Activated CD8-positive, alpha-beta memory T cell treated with anti-CD3 and anti-CD28 coated beads, Interleukin-2, amount 50 U/mL, for 1 hour (primary cell): Measurements from ENCODE around the gene ST8SIA4.

Experiments used
- DNase-seq: peaks from one replicate; pipeline ENCODE4 v3.0.0-alpha.2; 2020; ENCODE audit errors: extremely low read depth

ST8SIA4 gene, protein sequence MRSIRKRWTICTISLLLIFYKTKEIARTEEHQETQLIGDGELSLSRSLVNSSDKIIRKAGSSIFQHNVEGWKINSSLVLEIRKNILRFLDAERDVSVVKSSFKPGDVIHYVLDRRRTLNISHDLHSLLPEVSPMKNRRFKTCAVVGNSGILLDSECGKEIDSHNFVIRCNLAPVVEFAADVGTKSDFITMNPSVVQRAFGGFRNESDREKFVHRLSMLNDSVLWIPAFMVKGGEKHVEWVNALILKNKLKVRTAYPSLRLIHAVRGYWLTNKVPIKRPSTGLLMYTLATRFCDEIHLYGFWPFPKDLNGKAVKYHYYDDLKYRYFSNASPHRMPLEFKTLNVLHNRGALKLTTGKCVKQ

DNA sequence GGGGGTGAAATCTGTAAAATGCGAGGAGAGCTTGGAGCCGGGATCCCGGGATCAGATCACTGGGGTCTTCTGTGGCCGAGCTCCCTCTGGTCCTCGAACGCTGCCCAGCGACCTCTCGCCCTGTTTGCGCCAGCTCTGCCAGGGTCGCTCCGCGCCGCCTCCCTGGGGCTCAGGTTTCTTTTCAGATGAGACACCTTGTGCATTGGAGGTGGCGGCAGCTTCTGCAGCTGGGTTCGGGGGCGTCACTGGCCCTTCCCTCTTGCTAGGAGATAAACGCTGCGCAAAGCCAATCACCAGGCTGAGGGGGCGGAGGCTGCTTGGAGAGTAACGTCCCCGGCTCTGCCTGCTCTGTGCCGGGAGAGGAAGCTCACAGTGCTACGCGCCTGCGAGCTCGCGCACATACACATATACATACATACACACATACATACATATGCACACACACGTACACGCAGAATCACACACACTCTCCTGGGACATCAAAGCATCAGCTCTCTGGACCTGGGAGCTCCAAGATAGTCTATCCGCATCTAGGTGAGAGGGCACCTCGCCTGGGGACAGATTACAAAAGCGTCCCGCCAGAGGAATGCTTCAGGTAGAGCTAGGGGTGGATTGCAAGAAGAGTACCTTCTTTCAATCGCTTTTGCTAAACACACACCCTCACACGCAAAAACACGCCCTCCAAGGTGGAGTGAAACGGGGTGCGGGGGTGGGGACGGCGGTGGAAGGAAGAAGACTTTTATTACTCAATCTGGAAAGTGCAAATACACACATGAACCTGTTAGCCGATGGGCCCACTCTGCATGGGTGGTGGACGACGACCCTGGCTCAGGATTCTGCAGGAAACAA, at the start of gene ST8SIA4:
TSS of gene ST8SIA4 (minus strand) at position 244 of the 849 bp plus-strand sequence. CDS start 327 bp downstream, outside the sequence.
- peak; percentile 81 for DNase-seq

DNA sequence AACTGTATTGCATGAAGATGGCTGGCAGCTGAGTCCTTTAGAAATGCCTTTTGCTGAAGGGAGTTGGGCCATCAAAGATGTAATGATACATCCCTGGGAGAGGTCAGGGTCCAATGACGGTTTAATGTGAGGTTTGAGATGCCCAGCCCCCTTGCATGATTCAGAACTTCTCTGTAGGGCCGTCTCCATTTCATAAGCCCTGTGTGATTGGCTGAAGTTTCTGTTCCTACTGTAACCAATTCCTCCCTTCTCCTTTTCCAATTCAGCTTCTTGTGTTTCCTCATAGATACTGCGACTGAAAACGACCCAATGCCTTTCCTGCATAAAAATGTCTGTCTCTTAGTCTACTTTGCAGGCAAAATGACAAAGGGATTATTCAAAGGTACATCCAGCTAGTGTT, 47.9 kb upstream of the ST8SIA4 start:
- DNase-seq = no peak

DNA sequence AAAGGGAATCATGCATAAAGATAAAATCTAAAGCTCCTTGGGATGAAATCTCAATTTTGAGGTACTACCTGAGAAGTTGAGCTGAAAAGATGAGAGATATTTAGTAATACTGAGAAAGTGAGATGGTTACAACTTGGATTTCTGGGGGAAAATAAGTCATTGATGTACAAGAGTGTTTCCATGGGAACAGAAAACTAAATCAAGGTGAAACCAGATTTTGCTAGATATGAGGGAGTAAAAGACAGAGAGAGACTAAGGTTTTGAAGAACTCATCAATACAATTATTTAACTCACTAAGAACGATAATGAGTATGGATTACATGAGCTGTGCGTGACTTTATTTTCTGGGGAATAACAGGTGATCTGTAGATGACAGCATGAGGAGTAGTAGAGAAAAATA, 10.2 kb upstream of the ST8SIA4 start:
- DNase-seq = no peak

DNA sequence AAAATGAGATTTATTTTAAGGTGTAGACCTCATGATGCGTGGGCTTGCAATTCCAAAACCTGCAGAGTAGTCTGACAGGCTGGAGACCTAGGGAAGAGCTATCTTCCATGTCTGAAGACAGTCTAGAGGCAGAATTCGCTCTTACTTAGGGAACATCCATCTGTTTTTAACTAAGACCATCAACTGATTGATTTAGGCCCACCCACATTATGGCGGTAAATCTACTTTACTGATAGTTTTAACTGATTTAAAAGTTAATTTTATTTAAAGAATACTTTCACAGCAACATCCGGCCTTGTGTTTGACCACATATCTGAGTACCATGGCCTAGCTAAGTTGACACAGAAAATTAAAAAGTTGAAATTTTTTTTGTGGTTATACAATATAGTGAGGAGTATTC, 6.0 kb upstream of the ST8SIA4 start:
- no peak for DNase-seq

DNA sequence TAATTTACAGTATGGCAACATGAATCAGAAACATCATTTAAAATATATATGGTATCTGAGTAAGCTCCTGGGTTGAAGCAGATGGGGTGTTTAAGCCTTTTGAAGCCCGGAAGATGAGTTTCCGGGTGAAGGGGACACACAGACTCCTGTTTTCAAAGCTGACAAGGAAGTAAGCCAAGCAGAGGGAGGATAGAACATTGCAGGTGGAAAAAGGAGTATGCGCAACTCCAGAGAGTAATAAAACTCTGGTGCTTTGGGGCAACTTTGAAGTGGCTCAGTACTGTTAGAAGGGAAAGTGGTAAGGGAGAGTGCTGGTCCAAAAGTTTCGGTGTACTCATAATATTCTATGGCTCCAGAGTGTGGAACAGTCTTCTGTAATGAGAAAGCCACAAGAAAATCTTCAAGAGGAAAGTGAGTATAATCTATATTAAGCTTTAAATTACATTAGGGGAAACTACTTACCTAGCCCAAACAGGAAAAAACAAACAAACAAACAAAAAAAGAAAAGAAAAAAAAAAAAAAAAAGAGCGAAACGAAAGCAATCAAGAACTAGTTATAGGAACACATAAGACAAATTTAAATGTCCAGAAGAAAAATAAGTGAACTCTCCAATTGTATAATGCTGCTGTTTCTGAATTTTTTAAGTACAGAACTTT, 2.3 kb upstream of the ST8SIA4 start:
- DNase-seq = no peak

DNA sequence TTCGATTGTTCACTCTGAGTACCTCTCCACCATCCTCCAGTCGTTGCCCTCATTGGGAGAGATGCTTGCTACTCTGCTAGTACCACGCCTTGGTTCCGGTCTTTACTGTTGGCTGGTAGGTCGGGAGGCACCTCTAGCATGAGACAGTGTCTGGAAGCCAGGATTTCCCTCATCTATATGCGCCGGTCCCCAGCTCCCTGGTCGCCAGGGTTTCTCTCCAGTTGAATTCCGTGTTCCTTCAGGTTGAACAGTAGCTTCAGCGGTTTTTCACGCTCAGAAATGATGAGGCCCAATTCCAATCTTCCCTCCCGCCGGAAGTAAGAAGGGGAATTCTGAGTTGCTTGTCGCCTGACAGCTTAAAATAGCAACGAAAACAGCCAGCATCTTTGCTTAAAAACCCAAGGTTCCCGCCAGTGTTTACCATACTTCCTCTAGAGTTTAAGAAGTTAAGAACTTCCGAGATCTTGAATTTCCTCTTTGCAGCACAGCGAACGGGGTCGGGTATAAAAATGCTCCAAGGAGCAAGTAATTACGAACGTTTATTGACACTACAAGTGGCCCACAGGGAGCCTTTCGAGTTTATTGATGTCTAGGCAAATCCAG, 1.3 kb upstream of the ST8SIA4 start:
- no peak for DNase-seq

DNA sequence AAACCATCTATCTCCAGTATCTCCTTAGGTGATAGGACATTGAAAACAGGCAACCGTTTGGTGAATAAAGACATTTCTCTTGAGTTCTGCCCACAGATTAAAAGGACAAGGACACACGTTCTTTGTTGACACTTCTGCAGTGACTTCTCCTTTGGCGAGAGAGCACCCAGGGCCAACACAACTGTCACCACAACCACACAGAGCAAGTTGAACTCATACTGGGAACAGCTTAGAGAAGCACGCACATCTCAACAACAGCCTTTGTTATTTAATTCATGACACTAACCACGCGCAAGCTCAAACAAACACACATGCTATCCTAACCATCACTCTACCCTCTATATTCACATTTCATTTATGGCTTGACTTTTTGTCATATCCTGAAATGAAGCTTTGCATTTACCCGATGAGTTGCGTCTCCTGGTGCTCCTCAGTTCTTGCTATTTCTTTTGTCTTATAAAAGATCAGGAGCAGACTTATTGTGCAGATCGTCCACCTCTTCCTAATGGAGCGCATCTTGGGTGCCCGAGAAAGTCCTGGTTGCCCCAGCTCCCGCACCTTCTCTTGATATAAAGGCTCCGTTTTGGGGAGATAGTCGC, 543 bp downstream of the ST8SIA4 start:
- DNase-seq = no peak

DNA sequence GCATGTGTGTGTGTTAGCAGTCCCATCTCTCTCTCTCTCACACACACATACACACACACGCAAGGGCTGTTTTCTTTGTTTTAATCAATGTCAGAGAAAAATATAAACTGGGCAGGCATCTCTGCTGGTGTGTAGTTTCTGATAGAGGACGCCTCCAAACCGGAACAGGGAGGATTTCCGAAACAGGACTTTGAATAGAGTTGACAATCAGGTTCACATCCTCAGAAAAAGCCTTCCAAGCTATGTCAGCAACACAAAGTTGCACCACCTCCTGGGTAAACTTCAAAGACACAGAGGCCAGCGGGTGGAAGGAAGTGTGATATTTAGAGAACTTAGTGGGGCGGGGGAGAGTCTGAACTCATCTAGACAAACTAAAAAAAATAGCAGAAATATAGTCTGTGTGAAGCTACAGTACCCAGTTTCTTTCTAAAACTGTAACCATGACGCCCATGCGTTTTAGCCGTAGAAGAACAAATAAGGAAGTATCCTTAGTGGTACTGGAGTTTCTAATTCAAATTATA, 1.2 kb downstream of the ST8SIA4 start:
- DNase-seq = no peak

DNA sequence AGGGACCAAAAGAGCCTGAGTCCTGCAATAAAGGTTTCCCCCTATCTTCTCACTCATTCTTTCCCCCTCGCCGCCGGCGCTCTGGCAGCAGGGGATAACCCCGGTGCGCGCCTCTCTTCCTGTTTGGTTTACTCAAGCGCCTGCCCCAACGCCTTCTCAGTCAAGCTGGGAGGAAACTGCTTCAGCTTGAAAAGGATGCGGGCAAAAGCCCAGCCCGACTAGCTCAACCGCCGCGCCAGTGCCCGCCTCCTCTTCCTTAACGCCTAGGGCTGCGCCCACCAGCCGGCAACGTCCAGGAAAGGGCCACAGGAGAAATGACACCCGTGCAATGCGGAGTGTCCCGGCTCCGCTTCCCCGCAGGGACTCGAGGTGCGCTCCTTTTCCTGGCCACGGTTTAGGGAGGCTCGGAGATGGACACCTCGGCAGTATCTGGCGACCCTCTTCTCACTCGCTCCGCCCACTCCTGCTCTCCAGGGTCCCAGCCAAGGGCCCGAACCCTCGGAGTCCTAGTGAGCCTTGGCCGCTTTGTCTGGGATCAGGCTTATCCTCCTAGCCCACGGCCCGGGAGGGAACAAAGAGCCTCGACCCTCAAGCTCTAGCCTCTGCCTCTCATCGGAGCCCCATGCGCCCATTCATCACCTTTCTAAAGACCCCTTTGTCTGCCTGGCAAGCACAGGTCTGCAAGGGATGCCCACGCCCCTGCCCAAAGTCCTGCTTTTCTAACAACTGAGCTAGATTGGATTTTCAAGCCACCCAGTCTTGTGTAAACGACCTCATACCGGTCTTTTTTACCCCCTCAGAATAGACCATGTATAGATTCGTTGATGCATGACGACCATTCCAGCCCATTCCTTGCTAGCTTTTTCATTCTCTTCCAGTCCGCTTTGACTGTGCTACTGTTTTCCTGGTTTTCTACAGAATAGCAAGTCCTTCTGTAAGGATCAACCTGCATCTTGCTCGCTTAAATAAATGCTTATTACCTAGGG, 2.0 kb downstream of the ST8SIA4 start:
- DNase-seq = peak; percentile 82

DNA sequence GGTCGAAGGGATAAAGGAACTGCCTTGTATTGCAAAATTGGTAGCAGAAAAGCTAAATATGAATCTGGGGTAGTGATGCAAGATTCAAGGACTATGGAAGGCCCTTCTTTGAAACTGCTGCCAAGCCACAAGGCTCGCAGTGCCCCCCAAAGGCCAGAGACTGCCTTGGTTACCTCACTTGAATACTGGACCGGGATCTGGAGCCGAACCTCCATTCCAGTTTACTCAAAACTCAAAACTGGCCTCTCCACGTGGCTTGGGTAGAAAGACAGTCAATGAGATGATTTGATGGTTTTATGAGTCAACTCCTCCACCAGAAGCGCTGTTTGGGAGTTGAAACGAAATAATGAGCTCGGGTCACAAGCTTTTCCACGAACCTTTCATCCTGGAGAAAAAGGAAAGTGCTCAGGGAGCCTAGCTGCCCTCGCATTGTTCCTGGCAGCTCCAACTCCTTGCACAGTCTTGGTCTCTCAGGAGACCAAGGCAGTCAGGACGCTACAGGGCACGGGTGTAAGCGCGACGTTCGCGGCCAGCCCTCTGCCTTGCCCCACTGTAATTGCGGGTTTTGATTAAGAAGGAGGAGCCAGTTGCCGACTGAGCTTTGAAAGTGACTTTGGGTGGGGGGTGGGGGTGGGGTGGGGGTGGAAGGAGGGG, 2.8 kb downstream of the ST8SIA4 start:
- no peak for DNase-seq

DNA sequence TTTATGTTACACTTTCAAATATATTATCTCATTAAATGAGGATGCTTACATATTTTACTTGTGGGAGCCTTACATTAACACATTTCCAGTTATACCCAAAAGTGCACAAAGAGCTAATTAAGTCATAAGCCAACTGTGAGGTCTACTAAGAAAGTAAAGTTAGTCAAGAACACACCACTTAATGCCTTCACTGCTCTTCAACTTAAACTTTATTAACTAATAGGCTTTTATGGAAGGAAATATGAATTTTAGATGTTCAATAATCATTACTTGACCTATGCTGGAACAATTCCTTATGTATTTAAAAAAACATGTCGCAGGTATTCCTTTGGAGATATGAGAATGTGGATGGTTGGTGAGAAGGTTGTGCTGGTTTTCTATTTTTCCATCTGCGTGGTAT, 3.4 kb downstream of the ST8SIA4 start:
- DNase-seq = no peak

DNA sequence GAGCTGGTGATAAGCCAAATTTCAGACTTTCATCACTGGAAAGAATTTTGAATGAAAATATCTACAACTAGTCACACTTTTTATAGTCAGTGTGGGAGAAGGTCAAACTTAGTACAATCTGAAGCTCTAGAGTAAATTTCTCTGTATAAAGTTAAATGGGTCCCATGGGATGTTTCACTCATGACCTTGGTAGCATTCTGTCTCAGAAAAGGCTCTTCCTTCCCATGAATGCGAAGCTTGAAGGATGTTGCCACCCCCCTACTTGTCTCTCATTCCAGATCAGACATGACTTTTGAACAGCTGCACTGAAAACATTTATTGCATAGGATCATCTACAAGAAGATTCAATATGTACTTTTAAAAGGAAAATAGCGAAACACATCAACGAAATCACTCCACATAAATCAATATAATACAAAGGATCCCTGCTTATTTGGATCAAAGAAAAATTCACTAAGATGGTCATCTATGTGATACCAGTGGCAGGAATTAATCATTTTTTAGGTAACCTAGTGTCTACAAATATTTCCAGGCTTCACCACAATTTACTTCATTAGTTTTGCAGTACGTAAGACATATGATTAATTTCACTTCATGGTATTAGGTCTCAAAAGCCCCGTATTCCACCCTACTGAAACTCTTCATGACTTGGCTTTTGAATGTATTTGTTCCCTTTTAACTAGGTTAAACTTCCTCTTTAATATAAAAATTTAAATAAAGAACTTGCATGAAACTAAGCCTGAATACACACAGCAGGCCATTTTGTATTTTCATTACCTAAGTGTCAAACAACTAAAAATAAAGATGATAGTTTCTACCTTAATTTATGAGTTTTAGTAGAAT, 4.4 kb downstream of the ST8SIA4 start:
- no peak for DNase-seq

DNA sequence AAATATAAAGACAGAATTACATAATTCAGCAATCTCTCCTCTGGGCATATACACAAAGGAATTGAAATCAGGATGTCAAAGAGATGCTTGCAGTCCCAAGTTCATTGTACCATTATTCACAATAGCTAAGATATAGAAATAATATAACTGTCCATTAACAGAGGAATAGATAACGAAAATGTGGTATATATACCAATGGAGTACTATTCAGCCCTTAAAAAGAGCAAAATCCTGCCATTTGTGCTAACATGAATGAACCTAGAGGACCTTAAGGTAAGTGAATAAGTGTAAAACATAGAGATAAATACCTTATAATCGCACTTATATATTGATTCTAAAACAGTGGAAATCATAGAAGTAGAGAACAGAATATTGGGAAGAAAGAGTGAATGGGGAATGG, 7.0 kb downstream of the ST8SIA4 start:
- no peak for DNase-seq

DNA sequence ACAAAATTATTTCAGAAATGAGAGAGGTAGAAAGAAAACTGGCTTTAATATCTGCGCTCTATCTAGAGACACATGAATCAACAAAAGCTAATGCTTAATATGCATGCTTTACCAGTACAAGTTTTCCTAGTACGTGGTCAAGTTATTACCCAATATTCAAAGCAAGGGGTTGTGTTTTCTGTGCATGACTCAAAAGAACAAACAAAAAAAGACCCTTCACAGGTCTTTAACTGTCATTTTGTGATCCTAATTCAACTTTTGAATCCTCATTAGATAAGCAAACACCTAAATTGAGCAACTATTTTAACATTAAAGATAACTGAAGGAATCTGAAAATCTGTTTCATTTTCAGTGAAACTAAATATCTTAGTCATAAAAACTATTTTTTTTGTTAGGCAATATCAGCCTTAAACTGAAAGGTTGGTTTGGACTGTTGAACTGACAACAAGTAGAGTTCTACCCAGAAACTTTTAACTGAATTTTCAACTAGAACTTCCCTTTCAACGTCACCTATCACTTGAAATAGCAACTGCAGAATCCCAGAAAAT, 12.5 kb downstream of the ST8SIA4 start:
- DNase-seq = no peak

DNA sequence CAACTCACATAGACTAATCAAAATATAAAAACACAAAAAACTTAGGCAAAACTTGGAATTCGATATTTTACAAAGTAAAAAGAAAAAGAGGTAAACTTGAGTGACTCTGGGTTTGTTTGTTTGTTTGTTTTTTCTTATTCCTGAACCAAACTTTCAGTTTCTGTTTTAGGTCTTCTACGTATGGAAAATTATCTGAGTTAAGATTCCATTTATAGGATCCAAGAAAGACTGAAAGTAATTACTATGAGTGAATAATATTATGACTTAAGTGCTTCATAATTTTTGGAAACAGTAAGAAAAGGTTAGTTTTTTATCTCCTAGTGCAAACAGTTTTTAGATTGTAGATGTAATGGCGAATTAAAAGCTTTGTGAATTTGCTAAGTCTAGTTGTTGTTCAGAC, 13.2 kb downstream of the ST8SIA4 start:
- no peak for DNase-seq

DNA sequence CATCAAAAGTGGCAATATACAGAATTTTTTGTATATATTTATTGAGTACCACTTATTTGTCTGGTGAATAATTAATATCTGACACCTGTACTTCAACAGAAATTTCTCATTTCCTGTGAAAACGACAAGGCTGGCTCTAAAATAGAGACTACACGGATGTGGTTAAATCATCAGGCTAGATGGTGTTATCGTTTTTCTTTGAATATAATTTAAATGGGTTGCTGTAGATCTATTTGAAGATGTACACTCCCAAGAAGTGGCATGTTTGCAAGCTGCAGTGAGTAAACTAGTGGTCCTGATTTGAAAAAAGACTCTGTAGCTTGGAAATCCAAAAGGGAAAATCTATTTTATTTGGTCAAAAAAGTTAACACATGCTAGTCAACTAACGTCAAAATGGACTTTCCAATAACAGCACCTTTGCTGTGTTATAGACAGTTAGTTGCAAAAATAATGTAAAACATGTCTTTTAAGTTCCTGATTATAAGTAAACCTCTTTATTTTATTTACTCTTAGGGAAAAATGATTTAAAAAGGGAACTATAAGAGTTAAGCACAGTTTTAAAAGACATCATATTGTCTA, 13.8 kb downstream of the ST8SIA4 start:
- DNase-seq = no peak

DNA sequence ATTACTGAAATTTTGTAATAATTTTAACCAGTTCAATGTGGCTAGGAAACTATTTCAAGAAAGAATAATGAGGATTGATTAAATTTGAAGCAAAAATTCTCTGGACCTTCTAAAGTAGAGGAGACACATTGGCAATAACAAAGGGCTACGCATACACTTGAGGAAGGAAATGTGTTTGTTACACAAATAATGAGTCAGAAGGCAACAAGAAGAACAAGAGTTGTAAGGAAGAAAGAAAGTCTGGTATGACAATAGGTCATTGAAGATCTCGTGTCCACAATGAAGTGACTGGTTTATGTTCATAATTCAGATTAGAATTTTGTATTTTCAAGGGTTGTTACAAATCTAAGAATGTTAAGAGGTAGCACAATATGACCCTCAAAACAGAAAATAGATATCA, 25.8 kb downstream of the ST8SIA4 start:
- no peak for DNase-seq
